GM21381 (cell line): ENCODE results near the gene TSPAN9.

ENCODE experiments used
- ATAC-seq: cut with Tn5 transposase; IDR thresholded peaks from one replicate; pipeline ENCODE4 v1.9.1; 2021; ENCODE audit warnings: mild to moderate bottlenecking, moderate library complexity; ENCODE audit not compliant: unreplicated experiment

TSPAN9 gene

GRCh38 chr12:3120701-3121100 lies 43.5 kb downstream of the TSPAN9 start:
- no peak for ATAC-seq

GRCh38 chr12:3122841-3123678 lies 45.9 kb downstream of the TSPAN9 start:
- no peak for ATAC-seq

GRCh38 chr12:3123729-3124128 lies 46.5 kb downstream of the TSPAN9 start:
- no peak for ATAC-seq

GRCh38 chr12:3124917-3125316 lies 47.7 kb downstream of the TSPAN9 start:
- ATAC-seq = no peak

- ATAC-seq = no peak
These were observed 48.5 kb downstream of the TSPAN9 start for GRCh38 chr12:3125674-3126073.

GRCh38 chr12:3127832-3128231 lies 50.7 kb downstream of the TSPAN9 start:
- no peak for ATAC-seq

GRCh38 chr12:3128498-3129293 lies 51.5 kb downstream of the TSPAN9 start:
- ATAC-seq = no peak

- no peak for ATAC-seq
These were observed 52.3 kb downstream of the TSPAN9 start for GRCh38 chr12:3129301-3130056.

GRCh38 chr12:3130057-3130830 lies 53.1 kb downstream of the TSPAN9 start:
- ATAC-seq = no peak

GRCh38 chr12:3131129-3131528 lies 54.0 kb downstream of the TSPAN9 start:
- no peak for ATAC-seq

GRCh38 chr12:3132636-3133404 lies 55.6 kb downstream of the TSPAN9 start:
- no peak for ATAC-seq

GRCh38 chr12:3133405-3133783 lies 56.2 kb downstream of the TSPAN9 start:
- no peak for ATAC-seq

GRCh38 chr12:3134126-3134525 lies 56.9 kb downstream of the TSPAN9 start:
- ATAC-seq = no peak

GRCh38 chr12:3134526-3135135 lies 57.5 kb downstream of the TSPAN9 start:
- ATAC-seq = no peak

- ATAC-seq = no peak
These were observed 58.6 kb downstream of the TSPAN9 start for GRCh38 chr12:3135522-3136461.

GRCh38 chr12:3136641-3137267 lies 59.6 kb downstream of the TSPAN9 start:
- ATAC-seq = no peak

GRCh38 chr12:3137268-3137781 lies 60.1 kb downstream of the TSPAN9 start:
- ATAC-seq = no peak
